Glomerular visceral epithelial cell (primary cell): Measurements from ENCODE around the gene ZCCHC24.
A peak's percentile ranks its signal among the peaks of the same experiment; 100 is the strongest.

Experiments
- DNase-seq: peaks from one replicate; pipeline ENCODE4 v3.0.0-alpha.2; 2016; ENCODE audit errors: extremely low spot score

ZCCHC24 gene

GRCh38 chr10:79472449-79472848 is 27.0 kb upstream of the ZCCHC24 start:
- no peak for DNase-seq

- no peak for DNase-seq
Observed at GRCh38 chr10:79471776-79472175, 26.4 kb upstream of the ZCCHC24 start.

GRCh38 chr10:79470096-79470495 is 24.7 kb upstream of the ZCCHC24 start:
- DNase-seq = no peak

- no peak for DNase-seq
Observed at GRCh38 chr10:79468841-79469585, 23.6 kb upstream of the ZCCHC24 start.

GRCh38 chr10:79468015-79468560 is 22.7 kb upstream of the ZCCHC24 start:
- no peak for DNase-seq

- no peak for DNase-seq
Observed at GRCh38 chr10:79465341-79465740, 19.9 kb upstream of the ZCCHC24 start.

- no peak for DNase-seq
Observed at GRCh38 chr10:79463578-79464496, 18.4 kb upstream of the ZCCHC24 start.

GRCh38 chr10:79460687-79461086 is 15.3 kb upstream of the ZCCHC24 start:
- no peak for DNase-seq

GRCh38 chr10:79459243-79459642 is 13.8 kb upstream of the ZCCHC24 start:
- DNase-seq = no peak

GRCh38 chr10:79458483-79458882 is 13.1 kb upstream of the ZCCHC24 start:
- DNase-seq = no peak

- peak; percentile 71 for DNase-seq
Observed at GRCh38 chr10:79457256-79457785, 11.9 kb upstream of the ZCCHC24 start.

GRCh38 chr10:79454259-79454658 is 8.8 kb upstream of the ZCCHC24 start:
- peak; percentile 76 for DNase-seq

GRCh38 chr10:79453392-79453791 is 8.0 kb upstream of the ZCCHC24 start:
- DNase-seq = no peak

- no peak for DNase-seq
Observed at GRCh38 chr10:79452174-79452611, 6.8 kb upstream of the ZCCHC24 start.

- no peak for DNase-seq
Observed at GRCh38 chr10:79451046-79451699, 5.7 kb upstream of the ZCCHC24 start.

GRCh38 chr10:79449181-79450146 is 4.0 kb upstream of the ZCCHC24 start:
- no peak for DNase-seq

GRCh38 chr10:79448732-79449049 is 3.3 kb upstream of the ZCCHC24 start:
- no peak for DNase-seq

GRCh38 chr10:79447911-79448731 is 2.7 kb upstream of the ZCCHC24 start:
- DNase-seq = peak; percentile 32

- DNase-seq = peak; percentile 51
Observed at GRCh38 chr10:79447249-79447648, 1.8 kb upstream of the ZCCHC24 start.

GRCh38 chr10:79446758-79447084 is 1.3 kb upstream of the ZCCHC24 start:
- no peak for DNase-seq
